ENCODE data around the gene XPOT.

DNA sequence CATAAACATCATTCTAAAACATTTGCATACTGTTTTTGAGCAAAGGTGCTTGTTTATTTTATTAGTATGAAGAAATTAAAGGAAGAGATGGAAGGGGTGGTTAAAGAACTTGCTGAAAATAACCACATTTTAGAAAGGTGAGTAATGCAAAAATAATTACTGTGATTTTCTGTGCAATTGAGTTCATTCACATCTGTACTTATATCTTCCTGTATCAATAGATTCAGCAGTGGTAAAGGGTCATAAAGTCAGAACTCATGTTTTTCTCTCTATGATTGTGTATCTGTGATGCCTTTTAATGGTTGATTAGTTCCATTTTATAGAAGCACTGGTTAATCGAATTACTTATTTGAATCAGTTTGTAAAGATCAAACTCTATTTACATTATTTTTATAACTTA, 93.7 kb downstream of the XPOT start:
- TF ChIP-seq, protein P1, sequence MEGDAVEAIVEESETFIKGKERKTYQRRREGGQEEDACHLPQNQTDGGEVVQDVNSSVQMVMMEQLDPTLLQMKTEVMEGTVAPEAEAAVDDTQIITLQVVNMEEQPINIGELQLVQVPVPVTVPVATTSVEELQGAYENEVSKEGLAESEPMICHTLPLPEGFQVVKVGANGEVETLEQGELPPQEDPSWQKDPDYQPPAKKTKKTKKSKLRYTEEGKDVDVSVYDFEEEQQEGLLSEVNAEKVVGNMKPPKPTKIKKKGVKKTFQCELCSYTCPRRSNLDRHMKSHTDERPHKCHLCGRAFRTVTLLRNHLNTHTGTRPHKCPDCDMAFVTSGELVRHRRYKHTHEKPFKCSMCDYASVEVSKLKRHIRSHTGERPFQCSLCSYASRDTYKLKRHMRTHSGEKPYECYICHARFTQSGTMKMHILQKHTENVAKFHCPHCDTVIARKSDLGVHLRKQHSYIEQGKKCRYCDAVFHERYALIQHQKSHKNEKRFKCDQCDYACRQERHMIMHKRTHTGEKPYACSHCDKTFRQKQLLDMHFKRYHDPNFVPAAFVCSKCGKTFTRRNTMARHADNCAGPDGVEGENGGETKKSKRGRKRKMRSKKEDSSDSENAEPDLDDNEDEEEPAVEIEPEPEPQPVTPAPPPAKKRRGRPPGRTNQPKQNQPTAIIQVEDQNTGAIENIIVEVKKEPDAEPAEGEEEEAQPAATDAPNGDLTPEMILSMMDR (conservative IDR thresholded peaks at IDR 0.05): no peak
- no peak for TF ChIP-seq EZH2 (IDR thresholded peaks at IDR 0.05; ENCODE audit: low read depth)

All from PC-9 (cell line).